ENCODE measurements around the gene PCDHAC1. TPM values are rescaled to one million over a fixed set of nuclear protein-coding genes. Genes with fewer than 3 reads are reported as not detected.

PCDHAC1 gene
- total and polyA plus RNA-seq, 9 of the 15 experiments (the other 6 are each of a cell fraction or from before 2014, with no cell fraction given), result not detected

GRCh38 chr5:140881889-140882590, 44.1 kb upstream of the PCDHAC1 start, which contains the start of gene PCDHA13 (continued):
- TF ChIP-seq U2AF1 (optimal IDR thresholded peaks at IDR 0.05; ENCODE audit: low read depth, low read length), result no peak
- TF ChIP-seq CBX2 (IDR thresholded peaks at IDR 0.05; ENCODE audit: insufficient read depth, low read length, poor library complexity, severe bottlenecking), result no peak
- no peak for TF ChIP-seq ATF2 (CRISPR knock-in tag; IDR thresholded peaks at IDR 0.05)
- no peak for TF ChIP-seq SREBF2 (CRISPR knock-in tag; IDR thresholded peaks at IDR 0.05)
- TF ChIP-seq NR2C1 (IDR thresholded peaks at IDR 0.05), result no peak
- TF ChIP-seq NR2C1 (tag; IDR thresholded peaks at IDR 0.05), result no peak
- TF ChIP-seq ZNF76 (CRISPR knock-in tag; IDR thresholded peaks at IDR 0.05; ENCODE audit: borderline replicate concordance), result no peak
- no peak for TF ChIP-seq GTF2A2 (tag; IDR thresholded peaks at IDR 0.05)
- TF ChIP-seq RBM17 (IDR thresholded peaks at IDR 0.05; ENCODE audit: borderline replicate concordance, low read depth, low read length), result no peak
- TF ChIP-seq ZNF766 (CRISPR knock-in tag; conservative IDR thresholded peaks at IDR 0.05), result no peak
- no peak for TF ChIP-seq ZNF146 (CRISPR knock-in tag; IDR thresholded peaks at IDR 0.05; ENCODE audit: unreplicated experiment)
